ENCODE measurements around the gene UROC1.

Gene UROC1

DNA sequence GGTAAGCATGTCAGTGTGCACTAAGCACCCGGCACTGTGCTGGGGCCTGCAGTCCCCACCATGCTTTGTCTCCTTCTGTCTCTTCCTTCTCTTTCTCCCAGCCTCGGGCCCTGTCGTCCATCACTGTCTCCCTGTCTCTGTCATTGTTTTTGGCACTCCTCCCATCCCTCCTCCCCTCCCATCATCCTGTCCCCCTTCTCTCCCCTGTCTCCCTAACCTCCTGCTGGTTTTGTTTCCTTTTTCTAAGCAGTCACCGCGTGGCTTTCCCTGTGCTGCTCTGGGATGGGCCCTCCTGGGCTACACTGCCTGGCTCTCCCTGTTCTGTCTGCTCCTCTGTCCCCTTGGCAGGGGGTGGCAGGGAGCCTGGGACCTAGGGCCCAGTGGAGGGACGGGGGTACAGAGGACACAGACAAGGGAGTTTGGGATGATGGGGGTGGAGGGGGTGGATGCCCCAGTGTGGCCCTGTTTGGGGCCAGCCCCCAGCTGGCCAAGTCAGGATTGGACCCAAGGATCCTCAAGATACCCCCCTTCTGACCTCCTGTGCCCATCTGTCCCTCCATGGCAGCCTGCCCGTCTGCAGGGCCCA lies 12.1 kb upstream of the UROC1 start:
- no peak for TF ChIP-seq ZFX (IDR thresholded peaks at IDR 0.05; ENCODE audit: borderline replicate concordance)
- TF ChIP-seq, protein P1, sequence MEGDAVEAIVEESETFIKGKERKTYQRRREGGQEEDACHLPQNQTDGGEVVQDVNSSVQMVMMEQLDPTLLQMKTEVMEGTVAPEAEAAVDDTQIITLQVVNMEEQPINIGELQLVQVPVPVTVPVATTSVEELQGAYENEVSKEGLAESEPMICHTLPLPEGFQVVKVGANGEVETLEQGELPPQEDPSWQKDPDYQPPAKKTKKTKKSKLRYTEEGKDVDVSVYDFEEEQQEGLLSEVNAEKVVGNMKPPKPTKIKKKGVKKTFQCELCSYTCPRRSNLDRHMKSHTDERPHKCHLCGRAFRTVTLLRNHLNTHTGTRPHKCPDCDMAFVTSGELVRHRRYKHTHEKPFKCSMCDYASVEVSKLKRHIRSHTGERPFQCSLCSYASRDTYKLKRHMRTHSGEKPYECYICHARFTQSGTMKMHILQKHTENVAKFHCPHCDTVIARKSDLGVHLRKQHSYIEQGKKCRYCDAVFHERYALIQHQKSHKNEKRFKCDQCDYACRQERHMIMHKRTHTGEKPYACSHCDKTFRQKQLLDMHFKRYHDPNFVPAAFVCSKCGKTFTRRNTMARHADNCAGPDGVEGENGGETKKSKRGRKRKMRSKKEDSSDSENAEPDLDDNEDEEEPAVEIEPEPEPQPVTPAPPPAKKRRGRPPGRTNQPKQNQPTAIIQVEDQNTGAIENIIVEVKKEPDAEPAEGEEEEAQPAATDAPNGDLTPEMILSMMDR (IDR thresholded peaks at IDR 0.05): no peak
- no peak overlapping the region for H3K27ac ChIP-seq

DNA sequence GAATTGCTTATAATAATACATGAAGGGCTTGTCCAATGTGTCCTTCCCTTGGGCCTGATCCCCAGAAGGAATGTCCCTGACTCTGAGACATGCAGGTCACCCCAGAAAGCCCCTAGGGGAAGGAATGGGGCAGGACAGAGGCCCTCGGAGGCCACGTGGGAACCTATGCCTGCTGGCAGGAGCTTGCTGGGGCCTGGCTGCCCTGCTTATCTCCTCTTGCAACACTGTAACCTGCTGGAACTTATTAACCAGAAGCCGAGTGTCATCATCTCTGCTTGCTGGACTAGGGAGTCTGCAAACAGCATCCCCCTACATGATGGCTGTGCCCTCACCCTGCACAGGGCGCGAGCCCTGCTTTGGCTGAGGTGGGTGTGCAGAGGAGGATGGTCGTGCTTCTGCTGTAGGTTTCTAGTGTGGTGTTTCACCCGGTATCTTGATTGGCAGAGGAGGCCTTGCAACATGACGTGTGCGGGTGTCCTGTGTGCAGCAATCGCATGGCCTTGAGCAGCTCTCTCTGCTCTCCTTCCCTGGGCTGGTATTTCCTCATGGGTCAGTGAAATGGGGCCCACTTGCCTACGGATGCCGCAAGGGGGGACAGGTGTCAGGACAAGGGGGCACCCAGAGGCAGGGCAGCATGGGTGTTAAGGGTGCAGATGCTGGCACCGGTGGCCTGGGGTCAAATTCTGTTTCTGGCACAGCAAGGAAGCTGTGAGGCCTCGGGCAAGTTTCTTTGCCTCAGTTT lies 11.4 kb upstream of the UROC1 start:
- H3K27ac ChIP-seq: no peak overlapping the region
- TF ChIP-seq, protein P1 (IDR thresholded peaks at IDR 0.05): no peak
- no peak for TF ChIP-seq ZFX (IDR thresholded peaks at IDR 0.05; ENCODE audit: borderline replicate concordance)

DNA sequence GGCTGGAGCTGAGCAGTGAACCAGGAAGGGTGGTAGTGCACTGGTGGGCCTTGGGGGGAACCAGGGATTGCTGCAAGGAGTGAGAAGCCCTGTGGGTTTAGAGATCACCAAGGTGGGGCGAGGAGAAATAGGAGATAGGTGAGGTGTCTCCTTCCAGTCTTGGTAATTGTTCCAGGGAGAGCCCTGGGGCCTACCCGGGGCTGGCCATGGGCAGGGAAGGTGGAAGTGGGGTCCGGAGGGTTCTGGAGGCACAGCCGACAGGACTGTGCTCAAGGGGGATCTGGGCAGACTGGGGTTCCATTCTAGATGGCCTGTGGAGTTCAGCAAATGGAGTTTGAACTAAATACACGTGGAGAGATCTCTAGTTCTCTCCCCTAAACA lies 10.8 kb upstream of the UROC1 start:
- no peak overlapping the region for H3K27ac ChIP-seq
- TF ChIP-seq, protein P1 (IDR thresholded peaks at IDR 0.05): no peak

DNA sequence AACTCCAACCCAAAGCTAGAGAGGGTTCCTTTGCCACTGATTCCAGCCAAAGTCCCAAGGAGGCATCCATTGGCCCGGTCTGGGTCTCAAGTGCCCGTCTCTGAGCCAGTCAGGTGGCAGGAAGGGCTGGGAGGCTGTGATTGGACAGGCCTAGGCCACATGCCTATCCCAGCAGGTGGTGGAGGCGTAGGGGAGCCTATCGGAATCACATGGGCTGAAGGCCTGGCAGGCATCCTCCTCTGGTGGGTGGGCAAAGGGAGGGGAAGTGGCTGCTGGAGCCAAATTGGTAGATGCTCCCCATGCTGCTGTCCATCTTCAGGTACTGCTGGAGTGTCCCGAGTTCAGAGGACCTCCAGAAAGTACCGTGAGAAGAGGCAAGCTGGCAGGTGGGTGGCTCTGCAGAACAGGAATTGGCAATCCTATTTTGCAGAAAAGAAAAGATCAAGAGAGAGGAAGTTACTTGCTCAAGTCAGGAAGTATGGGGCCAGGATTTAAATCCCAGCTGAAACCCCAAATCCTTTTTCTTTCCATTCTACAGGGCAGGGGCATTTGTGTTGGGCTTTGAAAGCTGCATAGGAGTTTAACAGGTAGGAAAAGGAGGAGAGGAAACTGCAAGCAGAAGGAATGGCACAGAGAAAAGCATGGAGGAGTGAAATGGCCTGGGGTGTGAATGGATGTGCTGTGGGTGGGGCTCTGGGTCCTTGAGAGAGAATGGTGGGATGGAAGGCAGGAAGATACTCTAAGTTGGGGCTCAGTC lies 10.1 kb upstream of the UROC1 start:
- H3K27ac ChIP-seq: no peak overlapping the region

DNA sequence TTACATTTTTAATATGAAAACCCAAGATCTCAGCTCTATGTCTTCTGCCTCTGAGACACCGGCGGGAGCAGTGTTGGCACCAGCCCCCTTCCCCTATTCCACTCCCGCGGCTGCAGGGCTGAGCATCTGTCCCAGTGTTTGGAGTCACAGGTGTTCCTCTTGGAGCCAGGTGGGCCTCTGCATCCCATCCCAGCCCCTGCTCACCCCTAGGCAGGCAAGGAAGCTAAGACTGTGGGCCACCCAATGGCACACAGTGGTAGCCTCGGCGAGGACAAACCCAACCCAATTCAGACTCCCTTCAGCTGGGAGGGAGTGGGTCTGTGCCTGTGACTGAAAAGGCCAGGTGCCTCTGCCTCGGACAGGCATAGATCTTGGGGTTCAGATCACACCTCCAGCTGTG lies 9.4 kb upstream of the UROC1 start:
- no peak overlapping the region for H3K27ac ChIP-seq
- TF ChIP-seq ZFX (IDR thresholded peaks at IDR 0.05; ENCODE audit: borderline replicate concordance): no peak
- TF ChIP-seq, protein P1 (IDR thresholded peaks at IDR 0.05): no peak

More for the DNA sequence above, 10.1 kb upstream of the UROC1 start:
- TF ChIP-seq ZFX (IDR thresholded peaks at IDR 0.05; ENCODE audit: borderline replicate concordance): no peak
- TF ChIP-seq, protein P1 (IDR thresholded peaks at IDR 0.05): no peak

DNA sequence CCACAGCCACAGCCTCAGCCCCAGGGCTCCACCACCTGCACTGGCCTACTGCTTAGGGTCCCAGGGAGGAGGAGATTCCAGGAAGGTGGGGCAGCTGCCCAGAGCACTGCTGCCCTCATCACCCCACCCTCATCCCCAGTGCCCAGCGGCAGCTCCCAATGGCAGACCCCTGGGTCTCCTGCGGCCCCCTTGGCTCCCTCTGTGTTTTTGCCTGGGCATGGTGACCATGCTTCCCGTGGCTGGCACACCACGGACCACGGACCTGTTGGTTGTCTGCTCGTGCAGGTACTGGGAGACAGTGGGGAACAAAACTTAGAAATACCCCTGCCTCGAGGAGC lies 9.1 kb upstream of the UROC1 start:
- H3K27ac ChIP-seq: no peak overlapping the region
- no peak for TF ChIP-seq ZFX (IDR thresholded peaks at IDR 0.05; ENCODE audit: borderline replicate concordance)
- TF ChIP-seq, protein P1 (IDR thresholded peaks at IDR 0.05): no peak

All from 22Rv1 (cell line).